ENCODE results near the gene ROBO2. TPM values are rescaled to one million over a fixed set of nuclear protein-coding genes. Genes with fewer than 3 reads are reported as not detected.

The ROBO2 gene
- polyA plus RNA-seq, 1 of the 3 experiments (the other 2 are of a cell fraction), result not detected

DNA sequence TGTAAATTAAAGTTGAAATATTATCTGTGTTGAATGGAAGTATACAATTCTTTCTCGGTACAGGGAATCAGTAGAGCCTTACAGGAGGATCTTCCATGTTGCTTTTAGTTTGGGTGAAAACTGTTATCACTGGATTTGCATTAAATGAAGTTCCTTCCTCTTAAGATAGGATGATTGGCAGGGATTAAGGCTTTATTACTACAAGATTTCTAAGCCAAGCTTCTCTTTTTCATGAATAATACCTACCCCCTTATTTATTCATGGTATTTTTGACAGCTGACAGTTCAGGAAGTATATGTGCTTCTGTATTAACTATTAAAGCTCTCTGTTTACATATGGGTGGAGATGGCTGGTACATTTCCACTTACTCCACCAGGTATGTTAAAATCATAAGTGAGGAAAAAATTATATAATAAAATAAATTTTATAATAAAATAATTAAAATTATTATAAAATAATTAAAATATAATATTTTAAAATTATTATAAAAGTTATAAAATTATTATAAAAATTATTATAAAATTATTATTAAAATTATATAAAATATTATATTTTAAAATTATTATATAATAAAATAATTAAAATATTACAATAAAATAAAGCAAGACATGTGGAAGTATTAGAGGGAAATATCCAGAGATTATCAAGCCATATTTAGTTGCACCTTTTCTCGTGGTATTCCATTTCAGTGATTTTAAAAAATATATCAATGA lies 332.9 kb downstream of the ROBO2 start:
- Histone ChIP-seq H3K9me2 (no peaks in the 10 kb centered on the region), H3K27me3 (ENCODE audit: insufficient read depth) (no peaks in the 10 kb centered on the region), H3K27ac (ENCODE audit: low read depth in 2 of 2, low read length in 1 of 2) (no peak overlapping the region), H3K4me3 (ENCODE audit: low read depth in 2 of 2, low read length in 1 of 2) (no peak overlapping the region), H3K9me3 (no peaks in the 10 kb centered on the region), H3K4me2 (no peak overlapping the region), H3F3A (replicated peaks; ENCODE audit: insufficient read depth) (no peaks in the 10 kb centered on the region), H3K79me2 (ENCODE audit: insufficient read depth) (no peaks in the 10 kb centered on the region), H2AFZ (ENCODE audit: low read depth) (no peak overlapping the region), H3K9ac (no peak overlapping the region), H3K4me1 (ENCODE audit: control insufficient read depth in 1 of 2, insufficient read depth in 2 of 2, low read depth in 1 of 2, low read length in 1 of 2) (peaks cover 0 to 6% of the 10 kb centered on the region in 2 experiments; a peak in 3 of 4 replicates), H3K36me3 (replicated peaks in 1 of 2; ENCODE audit: control insufficient read depth in 1 of 2, insufficient read depth in 2 of 2, low read length in 1 of 2) (no peaks in the 10 kb centered on the region), H4K20me1 (ENCODE audit: insufficient read depth) (no peaks in the 10 kb centered on the region)
- TF ChIP-seq MXI1 (IDR thresholded peaks at IDR 0.05; ENCODE audit: low read depth, low read length) (no peak), TCF12 (IDR thresholded peaks at IDR 0.05) (no peak), REST (IDR thresholded peaks at IDR 0.05; ENCODE audit: low read depth, low read length) (no peak), GABPA (IDR thresholded peaks at IDR 0.05; ENCODE audit: low read depth) (no peak), FOSL2 (IDR thresholded peaks at IDR 0.05; ENCODE audit: borderline replicate concordance, low read depth) (no peak), USF2 (IDR thresholded peaks at IDR 0.05; ENCODE audit: borderline replicate concordance, low read depth, low read length) (no peak), TEAD4 (IDR thresholded peaks at IDR 0.05; ENCODE audit: borderline replicate concordance, insufficient read depth) (no peak), RFX5 (IDR thresholded peaks at IDR 0.05; ENCODE audit: low read length) (no peak), POLR2AphosphoS5 (IDR thresholded peaks at IDR 0.05; ENCODE audit: low read depth, low read length) (no peak)
- TF ChIP-seq, protein P1, sequence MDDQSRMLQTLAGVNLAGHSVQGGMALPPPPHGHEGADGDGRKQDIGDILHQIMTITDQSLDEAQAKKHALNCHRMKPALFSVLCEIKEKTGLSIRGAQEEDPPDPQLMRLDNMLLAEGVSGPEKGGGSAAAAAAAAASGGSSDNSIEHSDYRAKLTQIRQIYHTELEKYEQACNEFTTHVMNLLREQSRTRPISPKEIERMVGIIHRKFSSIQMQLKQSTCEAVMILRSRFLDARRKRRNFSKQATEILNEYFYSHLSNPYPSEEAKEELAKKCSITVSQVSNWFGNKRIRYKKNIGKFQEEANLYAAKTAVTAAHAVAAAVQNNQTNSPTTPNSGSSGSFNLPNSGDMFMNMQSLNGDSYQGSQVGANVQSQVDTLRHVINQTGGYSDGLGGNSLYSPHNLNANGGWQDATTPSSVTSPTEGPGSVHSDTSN (IDR thresholded peaks at IDR 0.05), result no peak
- ChIA-PET CTCF (interaction anchor here (1.2 kb wide), 1 partner anchor 53 kb away, joined by 4 read pairs; no protein-coding TSS in a partner anchor), POLR2A (no interaction called here)
- DNase-seq, result no peak
- 48% methylated on average over 2 of the region's 2 CpGs for WGBS (ENCODE audit: low lambda C conversion rate)

GRCh38 chr3:77373619-77374018 lies 333.7 kb downstream of the ROBO2 start:
- CTCF ChIA-PET, result no interaction called here
- Histone ChIP-seq H3K9me3 (no peaks in the 10 kb centered on the region), H2AFZ (ENCODE audit: low read depth) (no peak overlapping the region), H3K27ac (ENCODE audit: low read depth in 2 of 2, low read length in 1 of 2) (no peak overlapping the region), H3K79me2 (ENCODE audit: insufficient read depth) (no peaks in the 10 kb centered on the region), H3K27me3 (ENCODE audit: insufficient read depth) (no peaks in the 10 kb centered on the region), H3F3A (replicated peaks; ENCODE audit: insufficient read depth) (no peaks in the 10 kb centered on the region), H3K4me1 (ENCODE audit: control insufficient read depth in 1 of 2, insufficient read depth in 2 of 2, low read depth in 1 of 2, low read length in 1 of 2) (peaks cover 0 to 6% of the 10 kb centered on the region in 2 experiments; a peak in 3 of 4 replicates), H4K20me1 (ENCODE audit: insufficient read depth) (no peaks in the 10 kb centered on the region), H3K4me2 (no peak overlapping the region), H3K4me3 (ENCODE audit: low read depth in 2 of 2, low read length in 1 of 2) (no peak overlapping the region), H3K9me2 (no peaks in the 10 kb centered on the region), H3K9ac (no peak overlapping the region), H3K36me3 (replicated peaks in 1 of 2; ENCODE audit: control insufficient read depth in 1 of 2, insufficient read depth in 2 of 2, low read length in 1 of 2) (no peaks in the 10 kb centered on the region)
- WGBS (ENCODE audit: low lambda C conversion rate), result 84% methylated on average over 6 of the region's 6 CpGs
- no peak for DNase-seq
- POLR2A ChIA-PET, result no interaction called here
- no peak for TF ChIP-seq NFIC (IDR thresholded peaks at IDR 0.05; ENCODE audit: borderline replicate concordance)
- no peak for TF ChIP-seq FOSL2 (IDR thresholded peaks at IDR 0.05; ENCODE audit: borderline replicate concordance, low read depth)
- TF ChIP-seq RAD21 (IDR thresholded peaks at IDR 0.05; ENCODE audit: low read length), result no peak
- no peak for TF ChIP-seq EZH2phosphoT487 (IDR thresholded peaks at IDR 0.05; ENCODE audit: borderline replicate concordance, low read depth)
- no peak for TF ChIP-seq POLR2AphosphoS5 (IDR thresholded peaks at IDR 0.05; ENCODE audit: low read depth, low read length)
- no peak for TF ChIP-seq TAF1 (IDR thresholded peaks at IDR 0.05; ENCODE audit: borderline replicate concordance, low read depth, low read length)
- TF ChIP-seq USF2 (IDR thresholded peaks at IDR 0.05; ENCODE audit: borderline replicate concordance, low read depth, low read length), result no peak
- no peak for TF ChIP-seq ELF1 (IDR thresholded peaks at IDR 0.05)
- TF ChIP-seq, protein P2, sequence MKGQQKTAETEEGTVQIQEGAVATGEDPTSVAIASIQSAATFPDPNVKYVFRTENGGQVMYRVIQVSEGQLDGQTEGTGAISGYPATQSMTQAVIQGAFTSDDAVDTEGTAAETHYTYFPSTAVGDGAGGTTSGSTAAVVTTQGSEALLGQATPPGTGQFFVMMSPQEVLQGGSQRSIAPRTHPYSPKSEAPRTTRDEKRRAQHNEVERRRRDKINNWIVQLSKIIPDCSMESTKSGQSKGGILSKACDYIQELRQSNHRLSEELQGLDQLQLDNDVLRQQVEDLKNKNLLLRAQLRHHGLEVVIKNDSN (IDR thresholded peaks at IDR 0.05; ENCODE audit: borderline replicate concordance, low read depth), result no peak
- TF ChIP-seq FOXJ3 (CRISPR knock-in tag; IDR thresholded peaks at IDR 0.05), result no peak
- TF ChIP-seq MXI1 (IDR thresholded peaks at IDR 0.05; ENCODE audit: low read depth, low read length), result no peak
- TF ChIP-seq TCF12 (IDR thresholded peaks at IDR 0.05), result no peak
- no peak for TF ChIP-seq RXRA (IDR thresholded peaks at IDR 0.05; ENCODE audit: borderline replicate concordance, low read depth)
- TF ChIP-seq CHD2 (IDR thresholded peaks at IDR 0.05; ENCODE audit: low read length, partially characterized antibody), result no peak

Measured in SK-N-SH (cell line).